ENCODE data around the gene TYW1. TPM values are rescaled to one million over a fixed set of nuclear protein-coding genes. Genes with fewer than 3 reads are reported as not detected.
"Not testable (repeated sequence)": the region's sequence is repeated elsewhere in the genome, so short reads cannot be mapped to it uniquely, and the experiment has no call there.

The TYW1 gene
- total RNA-seq, 1 donor from 2014 or later, result 27.7 TPM

GRCh38 chr7:67248364-67248763, 251.7 kb downstream of the TYW1 start:
- DNase-seq (ENCODE audit: low spot score), result not testable (repeated sequence)

GRCh38 chr7:67251986-67252558, 255.4 kb downstream of the TYW1 start:
- no peak for DNase-seq (ENCODE audit: low spot score)

GRCh38 chr7:67255076-67255475, 258.4 kb downstream of the TYW1 start:
- not testable (repeated sequence) for DNase-seq (ENCODE audit: low spot score)

- DNase-seq (ENCODE audit: low spot score), result not testable (repeated sequence)
Observed at GRCh38 chr7:67257779-67258178, 261.1 kb downstream of the TYW1 start.

- not testable (repeated sequence) for DNase-seq (ENCODE audit: low spot score)
Observed at GRCh38 chr7:67259363-67259762, 262.7 kb downstream of the TYW1 start.

- DNase-seq (ENCODE audit: low spot score), result not testable (repeated sequence)
Observed at GRCh38 chr7:67260166-67260586, 263.5 kb downstream of the TYW1 start.

- DNase-seq (ENCODE audit: low spot score), result not testable (repeated sequence)
Observed at GRCh38 chr7:67264000-67264399, 267.4 kb downstream of the TYW1 start.

GRCh38 chr7:67266070-67266469, 269.4 kb downstream of the TYW1 start:
- not testable (repeated sequence) for DNase-seq (ENCODE audit: low spot score)

- DNase-seq (ENCODE audit: low spot score), result no peak
Observed at GRCh38 chr7:67267914-67268313, 271.3 kb downstream of the TYW1 start.

GRCh38 chr7:67269916-67270315, 273.3 kb downstream of the TYW1 start:
- not testable (repeated sequence) for DNase-seq (ENCODE audit: low spot score)

Other genes with a start within 250 kb of the TYW1 start
- gene TMEM248, start 75.6 kb upstream of the TYW1 start, total RNA-seq, result 128 TPM
- gene SBDS, start 1.2 kb upstream of the TYW1 start, total RNA-seq, result 123 TPM